Hepatocyte (in vitro differentiated cells): ENCODE measurements around the gene ADRA1B. TPM values are rescaled to one million over a fixed set of nuclear protein-coding genes. Genes with fewer than 3 reads are reported as not detected.

Experiments used
- DNase-seq: peaks from one replicate; pipeline ENCODE4 v3.0.0-alpha.2; 2016; ENCODE audit warnings: low spot score
- H2AFZ ChIP-seq: fragments of 200-600 bp; sonication (generic); 2 replicates; pipeline ENCODE4 v1.6.0; 2016; ENCODE audit warnings: antibody characterized with exemption, mild to moderate bottlenecking
- H3K27ac ChIP-seq: fragments of 200-600 bp; sonication (generic); 2 replicates; pipeline ENCODE4 v1.5.1; 2016; ENCODE audit warnings: mild to moderate bottlenecking
- H3K27me3 ChIP-seq: fragments of 200-600 bp; sonication (generic); 2 replicates; pipeline ENCODE4 v1.6.1; 2016
- H3K36me3 ChIP-seq: fragments of 200-600 bp; sonication (generic); replicated peaks from 2 replicates; pipeline ENCODE4 v1.5.1; 2016; ENCODE audit warnings: low read depth; ENCODE audit not compliant: insufficient read depth
- H3K4me1 ChIP-seq: fragments of 200-600 bp; sonication (generic); 2 replicates; pipeline ENCODE4 v1.5.1; 2016; ENCODE audit warnings: mild to moderate bottlenecking, moderate library complexity; ENCODE audit not compliant: insufficient read depth
- H3K4me2 ChIP-seq: fragments of 200-600 bp; sonication (generic); 2 replicates; pipeline ENCODE4 v1.6.0; 2016
- H3K4me3 ChIP-seq: fragments of 200-600 bp; sonication (generic); 2 replicates; pipeline ENCODE4 v1.5.1; 2016; ENCODE audit warnings: mild to moderate bottlenecking
- H3K79me2 ChIP-seq: fragments of 200-600 bp; sonication (generic); 2 replicates; pipeline ENCODE4 v1.6.0; 2017; ENCODE audit warnings: mild to moderate bottlenecking
- H3K9me2 ChIP-seq: fragments of 200-600 bp; sonication (generic); replicated peaks from 2 replicates; pipeline ENCODE4 v1.6.0; 2017; ENCODE audit warnings: mild to moderate bottlenecking; ENCODE audit not compliant: insufficient read depth
- H3K9me3 ChIP-seq: fragments of 200-600 bp; sonication (generic); 2 replicates; pipeline ENCODE4 v1.5.1; 2016; ENCODE audit warnings: low read depth, mild to moderate bottlenecking
- H4K20me1 ChIP-seq: fragments of 200-600 bp; sonication (generic); 2 replicates; pipeline ENCODE4 v1.6.0; 2016; ENCODE audit warnings: mild to moderate bottlenecking; ENCODE audit not compliant: insufficient read depth, poor library complexity, severe bottlenecking
- CTCF ChIP-seq: fragments of 200-600 bp; sonication (generic); IDR thresholded peaks from 2 replicates; pipeline ENCODE4 v1.5.1; 2016; ENCODE audit warnings: antibody characterized with exemption, mild to moderate bottlenecking; ENCODE audit not compliant: poor library complexity
- EZH2 ChIP-seq: fragments of 200-600 bp; sonication (generic); IDR thresholded peaks from 2 replicates; pipeline ENCODE4 v1.6.1; 2016; ENCODE audit warnings: antibody characterized with exemption, mild to moderate bottlenecking, borderline replicate concordance
- EZH2phosphoT487 ChIP-seq: fragments of 200-600 bp; sonication (generic); IDR thresholded peaks from one replicate; pipeline ENCODE4 v1.6.1; 2018; ENCODE audit warnings: antibody characterized with exemption, mild to moderate bottlenecking, low read depth, moderate library complexity; ENCODE audit not compliant: unreplicated experiment, severe bottlenecking
- WGBS: methylation state at CpG from one replicate; pipeline ENCODE4 v1.1.6; 2016; ENCODE audit warnings: low lambda C conversion rate; ENCODE audit errors: missing lambda C conversion rate; 5-methylcytosine and 5-hydroxymethylcytosine counted together
- polyA plus RNA-seq: library from polyadenylated mRNA; unstranded; fragments of >200 nt; fragmentation: Nextera tagmentation; extraction: Ambion mirVana; gene quantifications from 2 replicates; pipeline ENCODE4 v1.2.1, GENCODE V29; 2016
- total RNA-seq: library from RNA; depleted of rRNA; stranded (reverse); fragments of >200 nt; gene quantifications from 2 replicates; pipeline ENCODE4 v1.2.3, GENCODE V29; 2014

Gene ADRA1B
- total and polyA plus RNA-seq, 2 experiments from 2014 or later, result 2.6 to 3.5 TPM

GRCh38 chr5:159881967-159882366 is 34.3 kb upstream of the ADRA1B start:
- no peaks in the 10 kb centered on the region for H4K20me1 ChIP-seq

GRCh38 chr5:159883522-159883950 is 32.7 kb upstream of the ADRA1B start:
- no peak overlapping the region for H3K27ac ChIP-seq
- peaks cover 21% of the 10 kb centered on the region for H3K27me3 ChIP-seq
- H3K4me2 ChIP-seq, result no peak overlapping the region
- peaks cover 4% of the 10 kb centered on the region for H3K4me1 ChIP-seq
- no peaks in the 10 kb centered on the region for H3K36me3 ChIP-seq
- H3K79me2 ChIP-seq, result no peaks in the 10 kb centered on the region
- DNase-seq, result no peak
- TF ChIP-seq CTCF (no peak), EZH2 (no peak), EZH2phosphoT487 (no peak)
- no peaks in the 10 kb centered on the region for H3K9me3 ChIP-seq
- H3K9me2 ChIP-seq, result no peaks in the 10 kb centered on the region
- H2AFZ ChIP-seq, result no peak overlapping the region
- no peaks in the 10 kb centered on the region for H4K20me1 ChIP-seq
- no peak overlapping the region for H3K4me3 ChIP-seq

More at GRCh38 chr5:159881967-159882366, 34.3 kb upstream of the ADRA1B start:
- Histone ChIP-seq H3K27me3 (peaks cover 21% of the 10 kb centered on the region), H3K4me2 (no peak overlapping the region), H2AFZ (no peak overlapping the region), H3K9me3 (no peaks in the 10 kb centered on the region), H3K4me1 (peaks cover 4% of the 10 kb centered on the region), H3K27ac (no peak overlapping the region), H3K79me2 (no peaks in the 10 kb centered on the region), H3K36me3 (no peaks in the 10 kb centered on the region), H3K4me3 (no peak overlapping the region), H3K9me2 (no peaks in the 10 kb centered on the region)
- TF ChIP-seq EZH2 (no peak), CTCF (no peak), EZH2phosphoT487 (no peak)
- DNase-seq, result no peak
- WGBS, result 85% methylated on average over 2 of the region's 2 CpGs

GRCh38 chr5:159884917-159885620 is 31.2 kb upstream of the ADRA1B start:
- H3K79me2 ChIP-seq, result no peaks in the 10 kb centered on the region
- H3K9me2 ChIP-seq, result no peaks in the 10 kb centered on the region
- H2AFZ ChIP-seq, result no peak overlapping the region
- no peaks in the 10 kb centered on the region for H3K9me3 ChIP-seq
- no peak overlapping the region for H3K4me3 ChIP-seq
- H4K20me1 ChIP-seq, result no peaks in the 10 kb centered on the region
- peaks cover 19% of the 10 kb centered on the region for H3K27me3 ChIP-seq
- TF ChIP-seq EZH2phosphoT487 (no peak), CTCF (no peak), EZH2 (no peak)
- H3K4me1 ChIP-seq, result no peaks in the 10 kb centered on the region
- no peak overlapping the region for H3K4me2 ChIP-seq
- H3K27ac ChIP-seq, result no peak overlapping the region
- H3K36me3 ChIP-seq, result no peaks in the 10 kb centered on the region
- DNase-seq, result no peak
